Right lobe of liver (tissue), 4 donors: ENCODE measurements around the gene EXOC4.

ENCODE experiments used
- CTCF ChIP-seq, 4 donors: fragments of 200-600 bp in 3 of 4; fragments of 450-650 bp in 1 of 4; IDR thresholded peaks; one replicate each; pipeline versions ENCODE4 v1.5.1 to v1.8.0; 2016 to 2022; ENCODE audit warnings: antibody characterized with exemption in 4 of 4, mild to moderate bottlenecking in 2 of 4
- POLR2A ChIP-seq: fragments of 450-650 bp; IDR thresholded peaks from one replicate; pipeline ENCODE4 v1.6.1; 2017; ENCODE audit warnings: antibody characterized with exemption, mild to moderate bottlenecking
- donor health status: DM: no; HTN: no; CAD: no.
- donor health status: DM: no; HTN: no; CAD: no.
- donor health status: DM: no; HTN: yes; CAD: no.

DNA sequence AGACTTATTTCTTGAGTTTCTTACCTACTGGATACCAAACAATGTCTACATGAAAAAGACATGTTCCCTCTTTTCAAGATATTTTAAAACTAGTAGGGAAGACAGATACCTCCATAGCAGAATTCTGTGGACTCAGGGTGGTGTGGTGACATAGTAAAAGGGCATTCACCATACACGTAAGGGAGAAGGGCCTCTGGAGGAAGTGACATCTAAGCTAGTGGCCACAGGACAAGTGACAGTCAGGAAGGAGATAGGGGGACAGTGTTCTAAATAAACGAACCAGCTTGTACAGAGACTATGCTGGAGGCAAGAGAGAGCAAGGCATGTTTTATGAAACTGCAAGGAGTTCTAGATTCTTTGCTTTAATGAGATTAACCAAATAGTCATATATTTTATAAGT lies 552.5 kb downstream of the EXOC4 start:
- no peak for TF ChIP-seq CTCF (IDR thresholded peaks at IDR 0.05)
- no peak for TF ChIP-seq POLR2A
